HG02798 (cell line): Measurements from ENCODE around the gene SIL1.
"Not testable (repeated sequence)": the region's sequence is repeated elsewhere in the genome, so short reads cannot be mapped to it uniquely, and the experiment has no call there.

ENCODE experiments used
- ATAC-seq: cut with Tn5 transposase; IDR thresholded peaks from one replicate; pipeline ENCODE4 v1.9.1; 2021; ENCODE audit warnings: mild to moderate bottlenecking; ENCODE audit not compliant: unreplicated experiment, poor library complexity

SIL1 gene

GRCh38 chr5:139178589-139178917, 19.6 kb downstream of the SIL1 start:
- no peak for ATAC-seq

GRCh38 chr5:139177809-139178588, 20.2 kb downstream of the SIL1 start:
- ATAC-seq: peak; percentile 59

GRCh38 chr5:139177281-139177680, 20.9 kb downstream of the SIL1 start:
- ATAC-seq: not testable (repeated sequence)

DNA sequence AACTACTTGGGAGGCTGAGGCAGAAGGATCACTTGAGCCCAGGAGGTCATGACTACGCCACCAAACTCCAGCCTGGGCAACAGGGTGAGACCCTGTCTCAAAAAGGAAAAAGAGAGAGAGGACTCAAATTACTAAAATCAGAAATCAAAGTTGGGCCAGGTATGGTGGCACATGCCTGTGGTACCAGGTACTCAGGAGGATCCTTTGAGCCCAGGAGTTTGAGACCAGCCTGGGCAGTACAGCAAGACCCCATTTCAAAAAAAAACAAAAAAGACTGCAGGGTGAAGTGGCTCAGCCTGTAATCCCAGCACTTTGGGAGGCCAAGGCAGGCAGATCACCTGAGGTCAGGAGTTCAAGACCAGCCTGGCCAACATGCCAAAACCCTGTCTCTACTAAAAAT, 23.8 kb downstream of the SIL1 start:
- not testable (repeated sequence) for ATAC-seq

GRCh38 chr5:139171779-139172404, 26.3 kb downstream of the SIL1 start:
- no peak for ATAC-seq

DNA sequence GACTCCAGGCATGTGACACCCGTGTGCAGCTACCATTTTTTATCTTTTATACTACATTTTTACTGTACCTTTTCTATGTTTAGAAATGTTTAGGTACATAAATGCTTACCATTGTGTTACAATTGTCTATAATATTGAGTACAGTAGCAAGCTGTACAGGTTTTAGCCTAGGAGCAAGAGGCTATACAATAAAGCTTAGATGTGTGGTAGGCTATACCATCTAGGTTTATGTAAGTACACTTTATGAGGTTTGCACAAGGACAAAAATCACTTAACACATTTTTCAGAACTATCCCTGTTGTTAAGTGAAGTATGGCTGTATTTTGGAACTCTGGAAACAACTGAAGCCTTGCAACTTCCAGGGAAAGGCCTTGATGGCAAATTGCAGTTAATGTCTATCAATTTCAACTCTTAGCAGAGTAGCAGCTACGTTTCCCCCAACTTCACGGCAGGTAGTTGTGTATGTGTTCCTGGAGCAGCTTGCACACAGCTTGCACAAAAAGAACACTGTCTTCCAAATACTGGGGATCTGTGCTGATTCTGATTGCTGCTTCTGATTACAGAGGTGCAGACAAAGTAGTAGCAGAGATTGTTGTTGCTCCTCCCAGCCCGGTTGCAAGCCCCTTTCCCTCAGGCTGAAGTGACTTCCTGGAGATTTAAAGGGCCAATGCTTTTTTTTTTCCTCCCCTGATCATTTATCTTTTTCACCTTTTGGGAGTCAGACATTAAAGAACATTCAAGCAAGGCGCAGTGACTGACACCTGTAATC, 30.0 kb downstream of the SIL1 start:
- no peak for ATAC-seq

DNA sequence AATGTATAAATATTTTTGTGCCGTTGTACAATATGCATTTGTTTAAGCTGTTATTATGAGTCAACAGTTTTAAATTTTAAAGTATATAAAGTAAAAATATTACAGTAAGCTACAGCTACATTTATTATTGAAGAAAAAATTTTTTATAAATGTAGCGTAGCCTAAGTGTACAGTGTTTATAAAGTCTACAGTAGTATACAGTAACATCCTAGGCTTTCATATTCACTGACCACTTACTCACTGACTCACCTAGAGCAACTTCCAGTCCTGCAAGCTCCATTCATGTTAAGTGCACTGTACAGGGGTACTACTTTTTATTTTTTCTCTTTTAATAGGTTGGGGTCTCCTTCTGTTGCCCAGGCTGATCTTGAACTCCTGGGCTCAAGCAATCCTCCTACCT, 30.6 kb downstream of the SIL1 start:
- ATAC-seq: no peak

DNA sequence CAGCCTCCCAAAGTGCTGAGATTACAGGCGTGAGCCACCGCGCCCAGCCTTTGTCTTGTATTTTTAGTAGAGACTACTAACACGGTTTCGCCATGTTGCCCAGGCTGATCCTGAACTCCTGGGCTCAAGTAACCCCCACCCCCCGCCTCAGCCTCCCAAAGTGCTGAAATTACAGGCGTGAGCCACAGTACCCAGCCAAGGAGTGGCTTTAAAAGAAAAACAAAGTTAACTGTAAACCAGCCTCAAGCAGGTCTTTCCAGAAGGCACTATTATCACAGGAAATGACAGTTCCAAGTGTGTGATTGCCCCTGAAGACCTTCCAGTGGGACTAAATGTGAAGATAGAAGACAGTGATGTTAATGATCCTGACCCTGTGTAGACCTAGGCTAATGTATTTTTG, 31.1 kb downstream of the SIL1 start:
- no peak for ATAC-seq

GRCh38 chr5:139164897-139165296, 33.3 kb downstream of the SIL1 start:
- ATAC-seq: not testable (repeated sequence)

- ATAC-seq: no peak
Measured at GRCh38 chr5:139164020-139164419, 34.1 kb downstream of the SIL1 start.

DNA sequence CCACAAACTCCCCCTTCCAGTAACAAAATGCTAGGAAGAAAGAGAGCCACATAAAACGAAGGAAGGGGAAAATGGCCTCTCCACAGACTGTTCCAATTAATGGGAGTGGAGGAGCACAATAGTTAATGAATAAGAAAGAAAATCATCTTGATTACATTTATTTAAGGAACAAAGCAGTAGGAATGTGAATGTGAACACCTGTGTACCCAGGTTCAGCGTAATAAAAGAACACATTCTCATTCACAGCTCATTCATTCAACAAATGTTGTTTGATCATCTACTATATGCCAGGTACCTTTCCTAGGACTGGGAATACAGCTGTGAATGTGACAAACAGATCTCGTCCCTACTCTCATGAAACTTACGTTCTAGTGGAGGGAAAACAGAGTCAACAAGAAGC, 35.7 kb downstream of the SIL1 start:
- no peak for ATAC-seq

GRCh38 chr5:139158791-139159190, 39.4 kb downstream of the SIL1 start:
- ATAC-seq: no peak

DNA sequence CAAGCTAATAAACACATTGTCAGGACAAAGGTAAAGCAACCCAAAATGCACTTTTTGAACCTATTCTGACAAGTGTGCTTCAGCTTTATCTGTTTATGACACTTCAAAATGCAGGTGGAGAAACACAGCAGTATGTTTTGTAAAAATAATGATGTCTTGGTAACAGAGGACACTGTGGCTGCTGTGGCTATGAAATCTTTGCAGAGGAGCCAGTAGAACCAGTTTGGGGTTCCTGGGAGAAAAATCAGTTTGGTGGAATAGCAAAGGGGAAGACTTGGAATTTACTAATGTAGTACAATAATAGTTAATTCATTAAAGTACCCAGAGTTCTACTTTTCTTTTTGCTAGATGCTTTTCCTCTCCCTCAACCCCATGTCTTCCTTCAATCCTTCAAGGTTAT, 40.6 kb downstream of the SIL1 start:
- no peak for ATAC-seq

GRCh38 chr5:139156814-139157213, 41.4 kb downstream of the SIL1 start:
- no peak for ATAC-seq

DNA sequence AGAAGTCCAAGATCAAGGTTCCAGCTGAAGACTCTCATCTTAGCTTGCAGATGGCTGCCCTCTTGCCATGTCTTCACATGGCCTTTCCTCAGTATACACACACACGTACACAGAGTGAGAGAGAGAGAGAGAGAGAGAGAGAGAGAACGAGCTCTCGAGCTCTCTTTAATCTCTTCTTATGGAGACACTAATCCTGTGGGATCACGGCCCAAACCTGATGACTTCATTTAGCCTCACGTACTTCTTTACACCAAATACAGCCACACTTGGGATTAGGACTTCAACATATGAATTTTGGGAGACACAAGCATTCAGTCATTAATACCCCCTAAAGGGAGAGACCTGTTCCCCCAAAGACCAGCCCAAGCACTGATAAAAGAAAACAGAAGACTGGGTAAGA, 42.8 kb downstream of the SIL1 start:
- no peak for ATAC-seq

DNA sequence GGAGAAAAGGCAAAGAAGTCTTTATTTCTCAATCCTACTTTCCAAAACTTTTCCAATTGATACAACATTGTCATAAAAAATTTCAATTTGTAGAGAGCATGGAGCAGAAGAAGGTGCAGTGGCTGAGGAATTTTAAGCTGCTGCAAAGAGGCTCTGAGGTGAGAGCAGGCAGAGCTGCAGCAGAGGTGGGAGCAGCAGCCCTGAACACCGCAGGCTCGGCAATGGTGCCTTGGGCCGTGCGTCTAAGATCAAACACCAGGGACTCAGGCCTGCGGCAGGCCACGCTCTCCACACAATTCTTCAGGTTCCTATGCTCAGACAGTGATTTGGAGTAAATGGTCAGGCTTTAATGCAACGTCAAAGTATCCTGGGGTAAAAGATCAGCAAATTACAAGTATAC, 46.3 kb downstream of the SIL1 start:
- ATAC-seq: no peak

GRCh38 chr5:139150367-139150999, 47.7 kb downstream of the SIL1 start:
- no peak for ATAC-seq

DNA sequence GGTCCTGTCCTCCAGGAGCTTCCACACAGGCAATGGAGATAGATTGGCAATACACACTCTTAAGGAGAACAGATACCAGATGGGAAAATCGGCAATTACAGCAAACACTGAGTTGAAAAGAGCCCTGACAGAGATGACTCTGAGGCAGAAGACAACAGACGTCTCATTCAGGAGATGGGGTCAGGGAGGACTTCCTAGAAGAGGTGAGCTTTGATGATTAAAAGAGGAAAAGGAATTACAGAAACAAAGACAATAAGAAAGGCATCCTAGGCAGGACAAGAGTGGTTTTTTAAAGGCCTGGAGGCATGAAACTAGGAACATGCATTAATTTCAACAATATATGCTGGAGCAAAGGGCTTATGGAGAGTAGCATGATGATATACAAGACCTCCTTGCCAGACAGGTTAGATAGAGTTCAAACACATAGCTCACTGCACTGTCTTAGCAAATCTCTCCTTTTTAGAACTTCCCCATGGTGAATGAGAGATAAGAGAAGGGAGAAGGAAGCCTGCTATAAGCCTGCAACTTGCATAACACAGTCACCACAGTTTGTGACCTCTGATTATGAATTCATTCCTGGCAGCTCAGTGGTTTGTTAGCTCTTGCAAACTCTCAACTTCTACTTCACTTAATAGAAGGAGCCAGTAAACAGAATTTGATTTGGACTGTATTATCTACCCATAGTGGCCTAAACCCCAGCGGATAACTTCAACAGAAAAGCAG, 48.5 kb downstream of the SIL1 start:
- ATAC-seq: no peak

DNA sequence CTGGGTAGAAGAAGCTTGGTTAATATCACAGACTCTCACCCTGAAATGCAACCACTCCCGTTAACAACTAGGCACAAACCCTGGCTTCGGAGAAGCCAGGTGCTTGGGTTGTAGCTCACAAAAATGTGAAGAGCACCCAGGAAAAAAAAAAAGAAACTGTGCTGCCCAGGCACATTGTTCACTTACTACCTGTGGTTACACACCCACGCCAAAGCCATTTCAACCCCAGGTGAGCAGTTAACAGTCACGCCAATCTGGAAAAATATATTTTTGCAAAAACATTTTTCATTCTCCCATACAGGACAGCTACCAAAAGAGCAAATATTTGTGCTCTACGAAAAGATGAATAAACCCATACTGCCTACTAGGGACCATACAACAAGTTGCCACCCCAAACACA, 49.2 kb downstream of the SIL1 start:
- ATAC-seq: no peak

DNA sequence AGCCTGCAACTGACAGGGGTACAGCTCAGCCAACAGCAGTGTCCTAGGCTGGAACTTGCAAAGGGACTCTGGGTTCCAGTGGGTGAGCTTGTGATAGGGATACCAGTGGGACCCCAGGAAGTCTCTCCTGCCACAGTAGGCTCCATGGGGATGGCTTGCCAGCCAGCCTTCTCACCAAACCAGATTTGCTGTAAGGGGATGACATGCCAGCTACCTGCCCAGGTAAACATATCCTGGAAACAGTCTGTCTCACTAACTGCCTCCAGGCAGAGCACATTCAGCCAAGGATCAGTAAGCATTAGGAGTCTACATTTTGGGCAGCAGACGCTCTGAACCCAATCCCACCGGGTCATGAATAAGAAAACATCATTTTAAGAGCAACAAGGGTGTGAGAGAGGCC, 49.9 kb downstream of the SIL1 start:
- ATAC-seq: no peak
